ENCODE data around the gene GRID2. TPM values are rescaled to one million over a fixed set of nuclear protein-coding genes. Genes with fewer than 3 reads are reported as not detected.
"Not testable (repeated sequence)": the region's sequence is repeated elsewhere in the genome, so short reads cannot be mapped to it uniquely, and the experiment has no call there.

GRID2 gene
- total and polyA plus RNA-seq, 12 donors, result 0.55 to 4.0 (median 2.0) TPM

GRCh38 chr4:93359586-93359985 is 1055.8 kb downstream of the GRID2 start:
- no peak overlapping the region for H3K4me3 ChIP-seq
- 78 to 94% (median 92%) methylated on average over 3 of the region's 3 CpGs for WGBS, 4 donors
- intact Hi-C loops (cut with DNase I), result no loop called here
- no peaks in the 10 kb centered on the region for H3K27me3 ChIP-seq
- no peaks in the 10 kb centered on the region for H3K4me1 ChIP-seq (replicated peaks in 1 of 2)
- no peak overlapping the region for H3K27ac ChIP-seq
- DNase-seq, result no peak
- H3K9me3 ChIP-seq (replicated peaks in 1 of 3), result peaks cover 0 to 4% (median 0%) of the 10 kb centered on the region in 3 donors
- TF ChIP-seq POLR2A (IDR thresholded peaks at IDR 0.05), result no peak
- no peak for TF ChIP-seq CTCF (IDR thresholded peaks at IDR 0.05)
- H3K36me3 ChIP-seq (replicated peaks in 1 of 2), result no peaks in the 10 kb centered on the region

GRCh38 chr4:93366169-93366755 is 1062.5 kb downstream of the GRID2 start:
- 77 to 81% (median 80%) methylated on average over 9 of the region's 9 CpGs for WGBS, 4 donors
- H3K4me1 ChIP-seq (replicated peaks in 1 of 2); H3K27ac ChIP-seq; H3K4me3 ChIP-seq; H3K27me3 ChIP-seq; intact Hi-C loops (cut with DNase I); H3K36me3 ChIP-seq (replicated peaks in 1 of 2); DNase-seq; H3K9me3 ChIP-seq (replicated peaks in 1 of 3): not testable (repeated sequence)

- Histone ChIP-seq H3K27ac (no peak overlapping the region), H3K9me3 (replicated peaks in 1 of 3) (no peaks in the 10 kb centered on the region), H3K36me3 (replicated peaks in 1 of 2) (no peaks in the 10 kb centered on the region), H3K4me1 (replicated peaks in 1 of 2) (no peaks in the 10 kb centered on the region), H3K4me3 (no peak overlapping the region), H3K27me3 (no peaks in the 10 kb centered on the region)
- WGBS, 4 donors, result 57 to 64% (median 60%) methylated on average over 4 of the region's 4 CpGs
- DNase-seq, result no peak
- intact Hi-C loops (cut with DNase I), result no loop called here
- no peak for TF ChIP-seq CTCF (IDR thresholded peaks at IDR 0.05)
- no peak for TF ChIP-seq POLR2A (IDR thresholded peaks at IDR 0.05)
Measured at GRCh38 chr4:93368968-93369367, 1065.2 kb downstream of the GRID2 start.

GRCh38 chr4:93370256-93370655 is 1066.5 kb downstream of the GRID2 start:
- no peak for DNase-seq
- Histone ChIP-seq H3K4me3 (no peak overlapping the region), H3K9me3 (replicated peaks in 1 of 3) (no peaks in the 10 kb centered on the region), H3K36me3 (replicated peaks in 1 of 2) (no peaks in the 10 kb centered on the region), H3K27ac (no peak overlapping the region), H3K4me1 (replicated peaks in 1 of 2) (no peaks in the 10 kb centered on the region), H3K27me3 (no peaks in the 10 kb centered on the region)
- 81 to 91% (median 84%) methylated on average over 6 of the region's 6 CpGs for WGBS, 4 donors
- TF ChIP-seq CTCF (IDR thresholded peaks at IDR 0.05) (no peak), POLR2A (IDR thresholded peaks at IDR 0.05) (no peak)
- intact Hi-C loops (cut with DNase I), result no loop called here
